Measurements from ENCODE around the gene HDAC8.
"Not testable (repeated sequence)": the region's sequence is repeated elsewhere in the genome, so short reads cannot be mapped to it uniquely, and the experiment has no call there.

The HDAC8 gene

DNA sequence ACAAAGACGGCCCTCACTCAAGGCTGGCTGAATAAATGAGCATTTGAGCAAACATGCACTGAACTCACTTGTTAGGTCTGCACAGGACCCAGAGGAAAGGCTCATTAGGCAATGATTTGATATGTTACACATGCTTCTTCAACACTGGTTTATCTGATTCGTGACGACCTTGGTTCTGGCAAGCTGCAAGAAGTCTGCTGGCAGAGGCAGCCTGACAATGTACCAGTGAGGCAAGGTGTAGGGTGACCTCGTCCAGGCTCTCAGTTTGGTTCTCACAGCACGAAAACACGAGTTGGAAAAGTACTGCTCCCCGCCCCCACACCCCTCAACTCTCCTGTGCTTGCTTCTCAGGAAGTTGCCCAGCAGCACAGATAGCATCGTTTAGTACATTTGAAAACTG, 203.8 kb downstream of the HDAC8 start:
- no peak for DNase-seq

- DNase-seq, result no peak
Measured at GRCh38 chrX:72367516-72367915, 205.1 kb downstream of the HDAC8 start.

GRCh38 chrX:72366701-72367454, 205.8 kb downstream of the HDAC8 start:
- no peak for DNase-seq

DNA sequence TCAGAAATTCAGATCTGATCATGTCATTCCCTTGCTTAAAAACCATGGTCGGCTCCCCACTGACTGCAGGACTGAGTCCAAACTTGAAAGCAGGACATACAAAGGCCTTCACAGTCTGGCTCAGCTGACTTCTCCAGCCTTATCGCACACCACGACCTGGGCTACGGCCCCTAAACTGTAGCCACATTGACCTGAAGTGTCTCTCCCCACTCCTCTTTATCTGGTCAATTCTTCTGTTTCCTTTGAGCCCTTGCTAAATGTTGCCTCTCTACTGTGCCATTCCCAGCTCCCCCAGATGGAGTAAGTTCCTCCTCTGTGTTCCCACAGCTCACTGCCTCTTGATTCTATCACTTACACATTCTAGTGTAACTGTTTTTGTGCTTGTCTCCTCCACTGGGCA, 206.5 kb downstream of the HDAC8 start:
- DNase-seq, result no peak

DNA sequence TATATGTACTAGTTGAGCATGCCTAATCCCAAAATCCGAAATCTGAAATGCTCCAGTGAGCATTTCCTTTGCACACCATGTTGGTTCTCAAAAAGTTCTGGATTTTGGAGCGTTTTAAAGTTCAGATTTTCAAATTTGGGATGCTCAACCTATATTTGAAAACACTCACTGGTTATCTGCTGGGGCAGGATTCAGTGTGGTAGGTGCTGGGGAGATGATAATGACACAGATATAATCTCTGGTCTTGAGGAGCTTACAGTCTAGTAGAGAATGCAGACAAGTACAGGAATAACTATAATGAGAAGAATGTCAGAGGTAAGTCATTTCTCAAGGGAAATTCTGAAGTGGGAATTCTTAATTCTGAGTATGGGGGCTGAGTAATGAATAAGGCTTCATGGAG, 207.5 kb downstream of the HDAC8 start:
- no peak for DNase-seq

GRCh38 chrX:72360326-72360725, 212.3 kb downstream of the HDAC8 start:
- DNase-seq, result no peak

- DNase-seq, result no peak
Measured at GRCh38 chrX:72358313-72358712, 214.3 kb downstream of the HDAC8 start.

DNA sequence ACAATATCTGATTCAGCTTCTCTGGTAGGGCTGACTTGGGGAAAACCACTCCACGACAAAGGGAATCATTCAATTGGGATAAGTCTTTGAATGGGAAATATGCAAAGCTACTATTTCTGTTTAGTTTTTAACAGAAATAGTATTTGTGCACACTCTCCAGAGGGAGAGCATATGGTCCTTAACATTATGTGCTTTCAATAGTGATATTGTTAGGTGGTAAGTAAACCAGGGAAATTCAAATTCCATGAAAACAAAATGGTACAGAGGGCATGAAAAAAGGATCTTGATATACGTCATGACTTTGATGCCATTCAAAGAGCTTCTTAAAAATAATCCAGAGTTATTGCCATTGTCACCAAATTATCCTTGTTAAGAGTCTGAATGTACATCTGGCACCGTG, 219.9 kb downstream of the HDAC8 start:
- DNase-seq, result no peak

- DNase-seq, result no peak
Measured at GRCh38 chrX:72351606-72352334, 220.9 kb downstream of the HDAC8 start.

GRCh38 chrX:72349190-72349589, 223.5 kb downstream of the HDAC8 start:
- DNase-seq, result no peak

- DNase-seq, result no peak
Measured at GRCh38 chrX:72348247-72348979, 224.2 kb downstream of the HDAC8 start.

GRCh38 chrX:72347366-72347765, 225.3 kb downstream of the HDAC8 start:
- DNase-seq, result no peak

- DNase-seq, result no peak
Measured at GRCh38 chrX:72346302-72346949, 226.2 kb downstream of the HDAC8 start.

DNA sequence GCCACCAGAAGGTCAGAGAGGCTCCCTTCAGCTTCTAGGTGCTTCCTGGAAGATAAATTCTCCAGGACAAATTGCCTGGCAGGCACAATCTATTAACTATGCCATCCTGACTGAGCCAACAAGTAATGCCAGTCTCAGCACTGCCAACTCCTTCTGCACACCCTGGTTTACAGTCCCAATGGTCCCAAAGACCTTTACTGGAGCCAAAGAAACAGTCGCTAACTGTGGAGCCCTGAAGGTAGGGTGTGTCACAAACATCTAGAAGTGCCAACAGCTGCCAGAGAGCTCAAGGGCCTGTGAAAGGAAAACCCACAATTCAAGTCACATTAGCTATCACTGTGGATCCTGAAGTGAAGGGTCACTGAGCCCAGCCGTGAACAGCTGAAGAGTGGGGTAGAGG, 232.0 kb downstream of the HDAC8 start:
- DNase-seq, result no peak

DNA sequence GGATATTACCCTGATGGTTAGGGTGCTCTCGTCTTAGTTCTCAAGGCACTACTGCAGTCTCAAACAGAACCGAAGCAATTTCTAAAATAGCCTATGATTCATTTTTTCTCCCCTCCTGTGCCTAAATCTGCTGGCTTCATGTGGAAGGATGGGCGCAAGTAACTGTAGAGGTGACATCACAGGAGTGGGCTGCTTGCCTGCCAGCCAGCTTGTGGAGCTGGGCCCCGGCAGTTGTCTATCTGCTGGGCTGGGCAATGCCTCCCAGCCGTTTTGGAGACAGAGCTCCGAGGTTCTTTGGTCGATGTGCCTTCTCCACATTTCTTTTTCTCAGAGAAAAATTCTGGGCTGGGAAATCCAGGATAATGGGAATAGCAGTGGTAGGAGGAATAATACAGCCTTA, 232.6 kb downstream of the HDAC8 start:
- DNase-seq, result no peak

- no peak for DNase-seq
Measured at GRCh38 chrX:72330131-72330530, 242.5 kb downstream of the HDAC8 start.

DNA sequence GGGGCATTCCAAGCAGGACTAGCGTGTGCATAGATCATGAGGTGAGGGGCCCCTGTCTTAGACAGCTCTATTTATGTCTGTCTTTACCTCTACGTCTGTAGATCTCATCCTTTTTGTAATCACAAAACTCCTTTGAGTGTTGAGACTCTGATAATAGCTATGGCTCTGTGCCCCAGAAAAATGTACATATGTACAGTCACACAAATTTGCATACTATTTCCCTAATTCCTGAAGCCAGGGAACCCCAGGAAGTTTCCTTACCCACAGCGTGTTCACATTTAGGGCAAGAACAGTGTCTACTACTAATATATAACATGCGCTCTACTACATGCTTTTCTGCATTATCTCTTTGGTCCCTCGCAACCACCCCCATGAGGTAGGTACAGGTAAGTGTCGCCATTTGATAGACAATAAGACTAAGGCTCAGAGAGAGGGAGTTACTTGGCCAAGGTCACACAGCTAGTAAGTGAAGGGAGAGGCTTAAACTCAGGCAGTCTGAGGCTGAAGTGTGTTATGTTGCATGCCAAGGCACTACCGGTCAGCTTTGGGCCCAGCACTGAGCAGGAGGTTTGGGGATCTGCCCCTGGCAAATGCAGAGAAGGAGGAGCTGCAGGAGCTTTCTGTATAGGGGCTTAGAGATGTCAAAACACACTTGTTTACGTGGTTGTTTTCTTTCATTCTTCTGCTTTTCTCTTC, 245.9 kb downstream of the HDAC8 start:
- DNase-seq, result no peak

GRCh38 chrX:72319651-72320050, 253.0 kb downstream of the HDAC8 start:
- DNase-seq, result not testable (repeated sequence)

- no peak for DNase-seq
Measured at GRCh38 chrX:72317139-72317538, 255.5 kb downstream of the HDAC8 start.

GRCh38 chrX:72316408-72317110, 256.1 kb downstream of the HDAC8 start:
- DNase-seq, result no peak

- DNase-seq, result no peak
Measured at GRCh38 chrX:72314881-72315280, 257.8 kb downstream of the HDAC8 start.

Data from activated CD4-positive, alpha-beta T cell treated with anti-CD3 and anti-CD28 coated beads for 4 hours (primary cell).